HG03575 (cell line): ENCODE results near the gene DDX39A.
"Not testable (repeated sequence)": the region's sequence is repeated elsewhere in the genome, so short reads cannot be mapped to it uniquely, and the experiment has no call there.

Source experiments
- ATAC-seq: cut with Tn5 transposase; IDR thresholded peaks from one replicate; pipeline ENCODE4 v1.9.1; 2021; ENCODE audit not compliant: unreplicated experiment, insufficient number of reproducible peaks, low FRiP score; ENCODE audit errors: extremely low read depth

The DDX39A gene

DNA sequence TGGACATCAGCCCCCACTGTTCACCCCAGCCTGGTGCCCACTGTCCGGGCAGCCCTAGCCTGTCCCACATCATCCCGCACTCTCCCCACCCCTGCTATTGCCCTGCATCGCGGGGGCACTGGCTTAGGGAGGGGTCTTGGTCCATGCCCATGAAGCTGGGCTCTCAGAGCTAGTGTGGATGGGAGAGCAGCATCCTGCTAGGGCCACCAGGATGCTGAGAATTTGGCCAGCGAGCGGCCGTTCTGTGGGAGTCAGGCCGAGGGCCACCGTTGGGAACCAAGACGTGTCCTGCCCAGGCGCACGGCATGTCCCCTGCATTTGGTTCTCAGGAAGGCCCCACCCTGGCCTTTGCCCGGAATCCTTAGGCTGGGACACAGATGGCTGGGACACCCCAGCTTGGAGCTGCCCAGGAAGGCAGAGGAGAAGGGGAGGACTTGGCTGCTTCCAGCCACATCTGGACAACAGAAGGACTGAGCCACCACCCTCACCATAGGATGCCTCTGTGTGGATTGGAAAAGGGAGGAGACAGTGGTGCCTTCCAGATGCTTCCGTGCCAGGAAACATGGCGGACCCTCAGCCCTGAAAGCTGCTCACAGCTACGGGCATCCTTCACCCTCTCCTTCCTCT lies 23.3 kb downstream of the DDX39A start:
- ATAC-seq, result no peak

DNA sequence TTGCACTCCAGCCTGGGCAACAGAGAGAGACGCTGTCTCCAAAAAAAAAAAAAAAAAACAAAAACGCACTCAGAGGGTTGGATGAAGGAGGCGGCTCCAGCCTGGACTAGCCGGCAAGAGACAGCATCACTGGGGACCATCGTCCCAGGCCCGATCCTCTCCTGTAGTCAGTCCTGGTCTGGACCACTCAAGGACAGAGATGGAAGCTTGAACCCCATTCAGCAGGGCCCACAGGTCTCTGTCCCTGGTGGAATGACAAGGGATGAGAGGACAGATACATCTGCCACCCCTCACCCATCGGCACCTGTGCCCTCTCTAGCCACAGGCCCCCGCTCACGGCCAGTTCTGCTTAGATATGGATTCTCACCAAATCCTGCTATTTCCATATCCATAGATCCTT lies 23.9 kb downstream of the DDX39A start:
- no peak for ATAC-seq

DNA sequence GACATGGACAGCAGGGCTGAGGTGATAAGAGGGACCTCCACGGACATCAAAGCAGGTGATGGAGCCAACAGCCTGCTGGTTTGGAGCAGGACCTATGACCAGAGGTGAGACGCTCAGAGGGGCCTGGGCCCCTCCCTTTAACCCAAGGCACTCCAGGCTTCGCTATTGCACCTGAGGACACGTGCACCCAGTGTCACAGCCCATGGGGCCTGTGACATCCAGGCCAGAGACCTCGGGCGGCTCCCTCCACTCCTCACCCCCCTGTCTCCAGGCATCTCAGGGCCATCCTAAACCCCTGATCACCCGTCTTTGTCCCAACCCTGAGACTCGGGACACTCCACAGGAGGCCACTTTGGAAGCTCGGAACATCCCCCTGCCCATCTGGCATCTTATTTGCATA lies 25.0 kb downstream of the DDX39A start:
- ATAC-seq, result no peak

DNA sequence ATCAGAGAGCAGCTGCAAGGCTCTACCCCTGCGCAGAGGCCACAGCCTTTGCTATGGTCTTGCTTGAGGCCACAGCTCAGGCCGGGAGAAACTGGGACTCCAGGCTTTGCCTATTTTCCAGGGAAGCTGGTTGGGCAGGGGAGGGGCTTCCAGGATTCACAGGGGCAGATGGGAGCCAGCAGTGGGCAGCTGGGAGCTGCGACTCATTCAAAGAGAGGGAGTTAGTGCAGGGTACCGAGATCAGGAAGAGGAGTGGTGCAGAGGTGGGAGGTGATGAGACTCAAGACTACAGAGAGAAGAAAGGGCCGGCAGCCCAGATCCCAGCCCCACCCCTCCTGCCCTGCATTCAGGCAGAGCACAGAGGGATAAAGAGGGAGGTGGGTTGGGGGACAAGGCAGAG lies 25.8 kb downstream of the DDX39A start:
- no peak for ATAC-seq

DNA sequence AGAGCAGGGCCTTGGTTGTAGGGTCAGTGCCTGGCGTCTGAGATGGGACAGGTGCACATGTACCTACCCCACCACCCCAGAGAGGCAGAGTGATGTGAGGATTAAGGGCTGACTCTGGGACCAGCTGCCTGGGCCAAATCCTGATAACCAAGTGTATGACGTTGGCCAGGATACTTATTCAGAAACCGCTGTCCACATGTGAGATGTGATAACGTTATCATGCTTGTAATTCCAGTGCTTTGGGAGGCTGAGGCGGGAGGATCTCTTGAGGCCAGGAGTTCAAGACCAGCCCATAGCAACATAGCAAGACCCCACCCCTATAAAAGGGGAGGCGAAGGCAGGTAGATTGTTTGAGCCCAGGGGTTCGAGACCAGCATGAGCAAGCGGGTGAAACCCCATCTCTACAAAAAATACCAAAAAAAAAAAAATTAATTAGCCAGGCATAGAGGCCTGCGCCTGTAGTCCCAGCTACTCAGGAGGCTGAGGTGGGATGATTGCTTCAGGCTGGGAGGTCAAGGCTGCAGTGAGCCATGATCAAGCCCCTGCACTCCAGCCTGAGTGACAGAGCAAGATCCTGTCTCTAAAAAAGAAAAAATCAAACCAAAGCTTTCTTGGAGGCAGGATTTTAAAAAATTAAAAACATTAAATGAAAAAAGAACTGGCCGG lies 27.9 kb downstream of the DDX39A start:
- ATAC-seq, result no peak

DNA sequence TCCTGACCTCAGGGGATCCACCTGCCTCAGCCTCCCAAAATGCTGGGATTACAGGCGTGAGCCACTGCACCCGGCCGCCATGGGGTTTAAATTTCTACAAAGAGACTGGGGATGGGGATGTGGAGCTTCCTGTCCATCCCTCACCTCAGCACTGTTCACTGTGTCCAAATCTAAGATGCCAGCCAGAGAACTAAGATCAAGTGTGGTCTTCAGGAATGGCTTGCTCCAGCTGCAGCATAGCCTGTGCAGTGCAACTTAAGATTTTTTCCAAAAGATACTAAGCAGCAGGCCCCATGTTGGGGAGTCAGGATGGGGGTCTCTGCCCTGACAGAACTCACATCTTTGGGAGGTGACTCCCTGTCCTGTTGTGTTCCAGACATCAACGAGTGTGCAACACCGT lies 28.6 kb downstream of the DDX39A start:
- no peak for ATAC-seq

DNA sequence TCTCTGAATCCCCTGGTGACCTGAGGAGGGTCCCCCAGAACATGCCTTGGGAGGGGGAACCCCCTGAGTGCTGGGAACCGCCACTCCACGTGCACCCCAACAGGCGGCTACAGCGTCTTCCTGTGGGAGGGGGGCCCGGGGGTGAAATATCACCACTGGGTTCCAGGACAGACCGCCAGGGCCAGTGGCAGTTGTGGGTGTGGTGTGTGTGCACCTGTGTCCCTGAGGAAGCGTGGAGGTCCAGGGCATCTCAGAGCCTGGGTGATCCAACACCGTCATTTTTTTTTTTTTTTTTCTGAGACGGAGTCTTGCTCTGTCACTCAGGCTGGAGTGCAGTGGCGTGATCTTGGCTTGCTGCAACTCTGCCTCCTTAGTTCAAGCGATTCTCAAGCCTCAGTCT lies 33.6 kb downstream of the DDX39A start:
- no peak for ATAC-seq

DNA sequence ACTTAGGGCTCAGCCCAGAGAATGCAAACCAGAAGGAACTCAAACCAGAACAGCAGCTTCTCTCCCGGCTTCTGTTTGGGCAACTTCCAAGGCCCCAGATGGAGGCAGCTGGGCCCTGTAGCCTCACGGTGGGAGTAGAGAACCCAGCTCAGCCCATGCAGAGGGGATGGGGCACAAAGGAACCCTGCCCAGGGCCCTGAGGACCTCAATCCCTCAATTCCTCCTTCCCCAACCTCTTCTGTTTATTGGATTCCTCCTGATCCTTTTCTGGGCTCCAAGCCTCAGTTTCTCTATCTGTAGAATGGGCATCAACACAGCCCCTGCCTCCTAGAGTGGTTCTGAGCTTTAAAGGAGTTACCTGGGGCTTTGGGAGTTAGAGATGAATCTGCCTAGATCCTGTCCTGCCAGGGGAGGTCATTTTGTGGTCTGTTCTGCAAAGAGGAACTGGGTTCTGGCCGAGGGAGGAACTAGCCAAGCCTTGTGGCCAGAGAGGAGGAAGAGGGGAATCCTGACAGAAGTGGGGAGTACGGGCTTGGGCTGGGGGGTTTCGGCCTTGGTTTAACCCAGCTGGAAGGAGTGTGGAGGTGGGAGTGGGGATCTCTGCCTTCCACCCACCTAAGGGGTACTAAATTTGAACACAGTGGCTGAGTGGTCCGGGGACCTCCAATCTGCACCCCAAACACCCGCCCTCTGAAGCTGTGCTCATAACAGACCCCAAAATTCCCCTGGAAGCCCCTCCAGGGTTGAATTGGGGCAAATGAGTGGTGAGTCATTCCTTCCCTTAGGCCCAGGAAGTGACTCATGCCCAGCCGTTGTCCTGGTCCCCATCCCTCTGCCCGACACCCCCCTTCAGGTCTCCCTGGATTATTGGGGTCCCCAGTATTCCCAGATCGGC lies 35.2 kb downstream of the DDX39A start:
- ATAC-seq, result no peak

DNA sequence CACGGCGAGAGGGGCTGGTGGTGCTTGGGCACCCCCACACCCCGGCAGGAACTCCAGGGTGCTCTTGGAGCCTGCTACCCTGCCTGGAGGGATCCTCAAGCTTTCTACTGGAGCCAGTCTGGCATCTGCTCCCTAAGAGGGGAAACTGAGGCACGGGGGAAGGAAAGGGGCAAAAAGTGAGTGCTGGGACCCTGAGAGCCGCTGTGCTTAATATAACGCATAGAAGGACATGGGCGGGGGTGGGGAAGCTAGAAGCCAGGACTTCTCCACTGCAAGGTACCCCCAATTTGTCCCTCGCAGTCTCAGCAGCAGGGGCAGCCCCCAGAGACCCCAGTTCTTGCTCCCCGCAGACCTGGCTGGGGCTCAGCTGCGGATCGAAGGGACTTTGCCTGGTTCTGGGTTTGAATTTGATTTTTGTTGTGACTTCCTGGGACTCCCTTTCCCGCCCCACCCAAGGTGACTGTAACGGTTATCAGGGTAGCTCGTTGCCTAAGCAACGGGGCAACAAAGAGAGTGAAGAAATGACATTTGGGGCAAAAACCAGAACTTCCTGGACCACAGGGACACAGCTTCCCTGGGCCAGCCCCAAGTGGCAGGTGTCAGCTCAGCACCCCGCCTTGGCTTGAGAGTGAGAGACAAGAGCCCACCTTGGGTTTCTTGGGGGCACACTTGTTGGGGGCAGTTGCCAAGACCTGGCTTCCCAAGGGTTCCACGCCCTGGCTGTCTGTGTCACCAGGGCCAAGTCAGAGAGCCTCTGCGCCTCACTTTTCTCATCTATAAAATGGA lies 37.3 kb downstream of the DDX39A start:
- no peak for ATAC-seq

DNA sequence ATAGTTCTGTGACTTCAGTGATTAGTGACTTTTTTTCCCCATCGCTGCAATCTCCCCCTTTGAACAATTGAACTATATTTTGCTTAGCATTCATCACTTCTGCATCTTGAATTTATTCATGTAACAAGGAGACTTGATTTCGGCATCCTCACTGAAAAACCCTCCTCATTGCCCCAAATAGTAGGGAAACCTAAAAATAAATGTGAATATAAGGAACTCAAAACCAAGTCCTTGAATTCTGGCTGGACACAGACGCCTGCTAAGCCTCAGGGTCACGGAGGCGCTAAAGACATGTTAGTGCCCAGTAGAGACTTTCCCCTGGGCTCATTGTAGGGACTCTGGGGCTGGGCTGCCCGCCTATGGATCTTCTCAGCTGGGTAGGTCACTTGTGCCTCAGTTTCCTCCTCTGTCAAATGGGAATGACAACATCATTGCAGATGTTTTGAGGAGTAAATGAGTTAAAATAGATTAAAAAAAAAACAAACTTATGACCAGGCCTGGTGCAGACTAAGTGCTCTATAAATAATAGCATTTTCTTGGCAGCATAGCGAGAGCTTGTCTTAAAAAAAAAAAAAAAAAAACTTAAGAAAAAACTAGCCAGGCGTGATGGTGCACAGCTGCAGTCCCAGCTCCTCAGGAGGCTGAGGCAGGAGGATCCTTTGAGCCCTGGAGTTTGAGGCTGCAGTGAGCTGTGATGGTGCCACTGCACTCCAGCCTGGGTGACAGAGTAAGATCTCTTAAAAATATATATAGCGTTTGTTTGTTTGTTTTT lies 39.7 kb downstream of the DDX39A start:
- ATAC-seq, result no peak

DNA sequence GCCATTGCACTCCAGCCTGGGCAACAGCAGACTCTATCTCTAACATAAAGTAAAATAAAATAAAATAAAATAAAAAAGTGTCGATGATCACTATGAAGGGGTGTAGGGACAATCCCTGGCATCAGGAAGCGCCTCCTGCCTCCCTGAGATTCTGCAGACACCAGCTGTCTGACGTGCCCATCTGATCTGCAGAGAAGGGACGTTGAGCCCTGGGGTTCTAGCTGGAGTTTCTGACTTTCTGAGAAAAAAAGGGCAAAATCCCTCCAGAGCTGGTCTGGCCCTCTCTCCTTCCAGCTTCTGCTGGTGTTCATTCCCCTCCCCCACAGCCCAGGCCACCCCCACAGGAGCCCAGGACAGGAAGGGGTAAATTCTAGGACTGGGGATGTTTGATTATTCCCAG lies 40.3 kb downstream of the DDX39A start:
- no peak for ATAC-seq

DNA sequence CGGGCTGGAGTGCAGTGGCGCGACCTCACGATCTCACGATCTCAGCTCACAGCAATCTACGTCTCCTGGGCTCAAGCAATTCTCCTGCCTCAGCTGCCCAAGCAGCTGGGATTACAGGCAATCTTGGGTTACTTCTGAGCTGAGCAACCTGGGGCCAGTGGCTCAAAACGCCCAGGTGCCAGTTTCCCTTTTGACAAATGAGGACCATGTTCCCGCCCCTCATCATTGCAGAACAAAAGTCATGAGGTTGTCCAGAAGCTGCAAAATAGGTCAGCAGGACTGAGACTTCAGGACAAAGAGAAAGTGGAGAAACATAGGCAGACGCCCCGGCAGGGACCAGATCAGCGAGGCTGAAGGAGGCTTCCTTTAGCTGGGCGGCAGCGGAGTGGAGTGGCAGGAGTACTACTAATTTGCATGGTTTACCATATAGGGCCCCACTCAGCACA lies 41.2 kb downstream of the DDX39A start:
- no peak for ATAC-seq

DNA sequence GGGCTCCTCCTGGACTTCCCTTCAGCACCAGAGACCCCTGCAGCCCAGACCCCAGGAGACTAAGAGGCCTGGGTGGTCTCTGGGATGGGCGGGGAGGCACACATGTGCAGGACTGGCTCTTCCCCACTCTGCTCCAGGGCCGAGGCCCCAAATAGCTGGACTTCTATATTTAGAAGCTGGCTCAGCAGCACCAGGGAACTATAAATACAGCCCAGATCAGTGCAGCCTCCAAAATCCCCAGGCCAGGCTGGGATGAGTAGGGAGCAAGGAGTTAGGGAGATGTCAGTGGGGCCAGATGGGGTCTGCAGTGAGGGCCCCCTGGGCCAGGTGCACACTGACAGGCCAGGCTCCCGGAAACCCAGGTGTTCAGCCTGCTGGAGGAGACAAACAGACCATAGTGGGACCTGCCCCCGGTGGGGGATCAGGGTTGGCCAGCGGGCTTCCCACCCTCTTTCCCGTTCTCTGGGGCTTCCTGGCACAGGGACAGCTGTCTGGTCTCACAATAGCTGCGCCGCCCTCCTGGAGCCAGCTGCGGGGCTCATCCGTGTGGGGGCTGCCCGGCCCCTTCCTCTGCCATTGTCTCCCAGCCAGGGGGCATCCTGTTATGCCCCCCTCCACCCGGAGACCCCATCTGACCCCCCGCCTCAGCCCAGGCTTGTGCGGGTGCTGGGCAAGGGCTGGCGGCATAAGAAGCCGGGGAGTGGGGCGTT lies 43.4 kb downstream of the DDX39A start:
- ATAC-seq, result no peak

DNA sequence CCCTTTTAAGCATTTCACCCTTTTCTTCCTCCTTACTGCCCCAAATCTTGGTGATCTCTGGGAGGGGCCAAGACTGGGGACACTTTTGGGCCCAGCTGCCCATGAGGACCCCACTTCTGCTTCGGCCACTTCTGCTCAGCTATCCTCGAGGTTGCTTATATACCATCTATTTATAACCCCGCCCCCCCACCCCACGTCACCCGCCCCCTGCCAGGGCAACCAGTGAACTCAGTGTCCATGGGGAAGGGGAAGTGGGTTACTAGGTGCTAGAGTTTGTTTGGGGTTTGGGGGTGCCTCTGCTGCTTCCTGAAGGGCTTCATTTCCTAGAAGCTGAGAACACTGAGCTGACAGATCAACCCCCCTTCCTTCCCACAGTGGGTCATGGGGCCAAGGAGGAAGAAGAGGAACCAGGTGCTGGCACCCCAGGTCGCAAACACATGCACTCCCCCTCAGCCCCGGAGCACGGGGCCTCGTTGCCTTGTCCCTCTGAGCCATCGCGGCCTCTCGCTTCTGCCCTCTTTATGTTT lies 44.0 kb downstream of the DDX39A start:
- no peak for ATAC-seq

DNA sequence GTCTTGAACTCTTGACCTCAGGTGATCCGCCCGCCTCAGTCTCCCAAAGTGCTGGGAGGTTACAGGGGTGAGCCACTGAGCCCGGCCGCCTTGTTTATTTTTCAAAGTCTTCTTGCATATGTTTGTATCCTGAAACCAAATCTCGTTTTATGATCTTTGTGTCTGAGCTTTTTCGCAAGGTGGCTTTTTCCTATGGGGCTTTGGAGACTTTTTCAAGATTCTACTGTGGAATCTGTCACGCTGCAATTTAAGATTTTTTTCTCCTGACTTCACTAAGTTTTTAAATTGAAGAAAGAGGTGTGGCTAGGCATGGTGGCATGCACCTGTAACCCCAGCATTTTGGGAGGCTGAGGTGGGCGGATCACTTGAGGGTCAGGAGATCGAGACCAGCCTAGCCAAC lies 44.8 kb downstream of the DDX39A start:
- ATAC-seq, result not testable (repeated sequence)

DNA sequence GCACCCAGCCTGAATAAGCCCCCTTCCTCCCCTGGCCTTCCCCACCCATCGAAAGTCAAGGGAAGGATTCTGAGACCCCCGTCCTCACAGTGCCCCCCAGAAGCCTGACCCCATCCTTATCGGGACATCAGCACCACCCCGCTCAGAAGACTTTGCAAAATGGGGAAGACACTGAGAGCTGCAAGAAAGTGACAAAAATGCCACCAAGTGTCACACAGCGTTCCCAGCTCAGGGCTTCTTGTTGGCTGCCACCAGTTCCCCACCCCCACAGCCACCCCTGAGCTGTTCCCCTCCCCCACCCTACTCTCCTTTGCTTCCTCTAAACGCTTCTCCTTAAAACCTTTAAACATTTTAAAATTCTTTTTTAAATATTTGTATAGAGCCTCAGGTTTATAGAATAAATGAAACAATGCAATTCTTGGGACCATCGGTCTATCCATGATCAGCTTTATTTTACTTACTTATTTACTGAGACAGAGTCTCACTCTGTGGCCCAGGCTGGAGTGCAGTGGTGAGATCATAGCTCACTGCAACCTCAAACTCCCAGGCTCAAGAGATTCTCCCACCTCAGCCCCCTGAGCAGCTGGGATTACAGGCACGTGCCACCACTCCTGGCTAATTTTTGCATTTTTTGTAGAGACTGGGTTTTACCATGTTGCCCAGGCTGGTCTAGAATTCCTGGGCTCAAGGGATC lies 46.6 kb downstream of the DDX39A start:
- ATAC-seq, result not testable (repeated sequence)

DNA sequence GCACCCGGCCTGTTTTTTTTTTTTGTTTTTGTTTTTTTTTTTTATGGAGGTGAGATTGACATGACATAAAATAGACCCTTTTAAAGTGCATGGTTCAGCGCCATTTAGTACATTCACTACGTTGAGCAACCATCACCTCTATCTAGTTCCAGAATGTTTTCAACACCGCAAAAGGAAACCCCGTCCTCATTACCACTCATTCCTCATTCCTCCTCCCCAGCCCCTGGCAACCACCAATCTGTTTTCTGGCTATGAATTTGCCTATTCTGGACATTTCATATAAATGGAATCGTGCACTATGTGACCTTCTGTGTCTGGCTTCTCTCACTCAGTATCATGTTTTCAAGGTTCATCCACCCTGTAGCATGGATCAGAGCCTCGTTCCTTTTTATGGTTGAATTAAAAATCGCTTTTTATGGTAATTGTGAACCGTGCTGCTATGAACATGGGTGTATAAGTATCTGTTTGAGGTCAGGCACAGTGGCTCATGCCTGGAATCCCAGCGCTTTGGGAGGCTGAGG lies 47.8 kb downstream of the DDX39A start:
- no peak for ATAC-seq
